ENCODE results near the gene ALDH1A3.
"Not testable (repeated sequence)": the region's sequence is repeated elsewhere in the genome, so short reads cannot be mapped to it uniquely, and the experiment has no call there.

Gene ALDH1A3

DNA sequence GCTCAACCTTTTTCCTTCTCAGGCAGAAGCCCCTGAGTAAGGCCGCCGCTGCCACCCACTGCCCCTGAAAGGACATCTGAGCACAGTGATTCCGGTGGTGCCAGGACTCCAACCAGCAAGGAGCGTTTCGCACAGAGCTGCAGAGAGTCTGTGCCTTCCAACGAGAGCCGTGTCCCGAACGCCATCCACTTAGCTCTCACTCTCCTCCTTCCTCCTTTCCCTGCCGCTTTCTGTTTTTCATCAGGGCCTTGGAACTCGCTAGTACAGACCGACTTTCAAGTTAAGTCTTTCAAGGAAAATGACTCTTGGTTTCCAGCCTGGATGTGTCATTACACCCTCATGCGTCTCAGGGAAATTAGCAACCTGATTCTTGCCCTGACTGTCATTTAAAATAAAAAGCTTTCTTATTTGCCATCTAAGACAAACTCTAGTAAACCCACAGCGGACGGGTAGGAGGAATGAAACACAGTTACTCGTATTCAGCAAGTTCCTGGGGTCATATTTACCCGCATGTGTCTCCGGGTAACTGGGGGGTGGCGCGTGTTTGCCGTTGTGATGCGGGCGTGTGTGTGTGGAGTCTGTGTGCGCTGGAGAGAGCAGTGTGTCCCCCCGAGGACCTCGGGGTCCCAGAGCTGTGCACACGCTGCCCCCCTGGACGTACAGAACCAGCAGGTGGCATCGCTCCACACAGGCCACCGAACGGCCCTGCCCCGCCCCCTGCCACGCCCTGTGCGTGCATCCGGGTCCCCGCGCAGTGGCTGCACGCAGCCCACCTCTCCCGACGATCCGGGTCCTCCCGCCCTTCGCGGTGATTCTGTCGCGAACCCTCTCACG is 30.4 kb upstream of the ALDH1A3 start:
- TF ChIP-seq, protein P1, sequence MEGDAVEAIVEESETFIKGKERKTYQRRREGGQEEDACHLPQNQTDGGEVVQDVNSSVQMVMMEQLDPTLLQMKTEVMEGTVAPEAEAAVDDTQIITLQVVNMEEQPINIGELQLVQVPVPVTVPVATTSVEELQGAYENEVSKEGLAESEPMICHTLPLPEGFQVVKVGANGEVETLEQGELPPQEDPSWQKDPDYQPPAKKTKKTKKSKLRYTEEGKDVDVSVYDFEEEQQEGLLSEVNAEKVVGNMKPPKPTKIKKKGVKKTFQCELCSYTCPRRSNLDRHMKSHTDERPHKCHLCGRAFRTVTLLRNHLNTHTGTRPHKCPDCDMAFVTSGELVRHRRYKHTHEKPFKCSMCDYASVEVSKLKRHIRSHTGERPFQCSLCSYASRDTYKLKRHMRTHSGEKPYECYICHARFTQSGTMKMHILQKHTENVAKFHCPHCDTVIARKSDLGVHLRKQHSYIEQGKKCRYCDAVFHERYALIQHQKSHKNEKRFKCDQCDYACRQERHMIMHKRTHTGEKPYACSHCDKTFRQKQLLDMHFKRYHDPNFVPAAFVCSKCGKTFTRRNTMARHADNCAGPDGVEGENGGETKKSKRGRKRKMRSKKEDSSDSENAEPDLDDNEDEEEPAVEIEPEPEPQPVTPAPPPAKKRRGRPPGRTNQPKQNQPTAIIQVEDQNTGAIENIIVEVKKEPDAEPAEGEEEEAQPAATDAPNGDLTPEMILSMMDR (IDR thresholded peaks at IDR 0.05; ENCODE audit: control insufficient read depth, extremely low read depth, insufficient read depth), result no peak

DNA sequence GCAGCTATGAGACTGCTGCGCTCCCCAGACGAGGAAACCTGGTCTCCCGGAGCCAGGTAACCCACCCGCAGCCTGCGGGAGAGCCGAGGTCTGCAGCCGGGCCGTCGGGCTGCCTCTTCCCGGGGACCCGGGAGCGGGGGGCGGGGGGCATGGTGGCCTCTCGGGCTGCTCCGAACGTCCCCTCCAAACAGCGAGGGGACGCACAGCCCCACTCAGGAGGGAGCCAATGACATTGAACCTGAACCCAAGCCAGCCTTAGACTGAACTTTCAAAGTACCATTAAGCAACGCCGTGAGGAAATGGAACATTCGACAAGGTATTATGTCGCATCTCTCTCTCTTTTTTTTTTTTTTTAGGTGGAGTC is 29.8 kb upstream of the ALDH1A3 start:
- TF ChIP-seq, protein P1 (IDR thresholded peaks at IDR 0.05; ENCODE audit: control insufficient read depth, extremely low read depth, insufficient read depth), result no peak
- no peak overlapping the region for H3K4me3 ChIP-seq (ENCODE audit: low read depth, low read length)
- DNase-seq (ENCODE audit: low read depth), result no peak

More for the DNA sequence above, 30.4 kb upstream of the ALDH1A3 start:
- no peak for DNase-seq (ENCODE audit: low read depth)
- H3K4me3 ChIP-seq (ENCODE audit: low read depth, low read length), result no peak overlapping the region

DNA sequence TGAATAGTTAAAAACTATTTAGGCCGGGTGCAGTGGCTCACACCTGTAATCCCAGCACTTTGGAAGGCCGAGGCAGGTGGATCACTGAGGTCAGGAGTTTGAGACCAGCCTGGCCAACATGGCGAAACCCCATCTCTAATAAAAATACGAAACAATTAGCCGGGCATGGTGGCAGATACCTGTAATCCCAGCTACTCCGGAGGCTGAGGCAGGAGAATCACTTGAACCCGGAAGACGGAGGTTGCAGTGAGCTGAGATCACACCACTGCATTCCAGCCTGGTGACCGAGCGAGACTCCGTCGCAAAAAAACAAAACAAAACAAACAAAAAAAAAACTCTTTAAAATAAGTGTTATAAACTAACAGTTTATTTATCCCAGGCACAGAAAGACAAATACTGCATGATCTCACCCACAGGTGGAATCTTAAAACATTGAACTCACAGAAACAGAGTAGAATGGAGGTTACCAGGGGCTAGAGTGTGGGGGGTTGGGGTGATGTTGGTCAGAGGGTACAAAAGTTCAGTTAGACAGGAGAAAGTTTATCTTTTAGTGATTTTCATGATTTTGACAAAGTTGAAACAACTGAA is 28.1 kb upstream of the ALDH1A3 start:
- H3K4me3 ChIP-seq (ENCODE audit: low read depth, low read length); DNase-seq (ENCODE audit: low read depth): not testable (repeated sequence)

DNA sequence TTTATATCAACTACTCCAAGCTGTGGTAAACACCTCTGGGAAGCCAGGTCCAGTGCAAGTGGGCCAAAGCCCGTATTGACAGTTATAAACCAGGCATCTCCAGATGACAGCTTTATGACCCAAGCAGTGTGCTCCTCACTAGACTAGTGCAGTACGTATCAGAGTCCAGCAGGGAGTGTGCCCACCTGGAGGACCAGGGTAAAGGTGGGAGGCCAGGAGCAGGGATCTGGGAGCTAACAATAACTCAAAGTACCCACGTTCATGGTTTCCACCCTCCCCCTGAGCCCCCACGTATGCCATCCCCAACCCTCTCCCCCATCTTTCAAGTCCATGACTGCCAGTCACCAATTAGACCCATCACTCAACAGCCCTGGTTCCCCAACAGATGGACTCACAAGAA is 27.0 kb upstream of the ALDH1A3 start:
- no peak overlapping the region for H3K4me3 ChIP-seq (ENCODE audit: low read depth, low read length)
- TF ChIP-seq, protein P1 (IDR thresholded peaks at IDR 0.05; ENCODE audit: control insufficient read depth, extremely low read depth, insufficient read depth), result no peak
- DNase-seq (ENCODE audit: low read depth), result no peak

DNA sequence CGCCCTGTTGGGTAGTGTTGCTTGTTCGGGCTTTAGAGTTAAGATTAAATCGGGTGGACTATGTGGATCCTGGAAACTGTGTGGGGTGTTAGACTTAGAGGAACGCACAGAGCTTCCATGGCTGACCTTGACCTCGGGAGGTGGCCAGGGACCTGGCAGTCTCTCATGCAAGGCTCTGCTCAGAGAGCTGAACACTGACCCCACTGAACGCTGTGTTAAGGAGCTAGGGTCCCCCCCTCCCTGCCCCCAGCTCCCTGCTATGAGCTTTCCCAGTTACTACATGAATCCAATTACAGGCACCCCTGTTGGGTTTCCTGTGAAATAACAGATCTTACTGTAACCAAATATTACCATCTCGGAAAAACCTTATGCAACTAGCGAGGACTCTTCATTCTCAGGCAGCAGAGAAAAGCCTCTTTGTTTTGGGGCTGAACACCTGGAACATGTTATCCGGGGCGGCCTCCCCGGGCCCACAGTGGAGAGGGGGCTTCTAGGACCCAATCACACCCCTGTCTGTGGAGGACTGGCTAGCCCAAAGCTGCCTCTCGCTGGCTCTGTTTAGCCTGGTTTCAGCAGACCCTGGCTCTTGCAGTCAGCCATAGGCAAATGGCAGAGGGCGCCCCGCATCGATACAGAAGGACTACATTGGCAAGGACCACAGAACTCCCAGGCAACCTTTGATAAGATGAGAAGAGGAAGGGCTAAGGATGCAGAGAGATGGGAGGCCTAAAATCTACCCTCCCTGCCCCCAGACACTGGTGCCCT is 25.8 kb upstream of the ALDH1A3 start:
- no peak overlapping the region for H3K4me3 ChIP-seq (ENCODE audit: low read depth, low read length)
- TF ChIP-seq, protein P1 (IDR thresholded peaks at IDR 0.05; ENCODE audit: control insufficient read depth, extremely low read depth, insufficient read depth), result no peak
- DNase-seq (ENCODE audit: low read depth), result no peak

DNA sequence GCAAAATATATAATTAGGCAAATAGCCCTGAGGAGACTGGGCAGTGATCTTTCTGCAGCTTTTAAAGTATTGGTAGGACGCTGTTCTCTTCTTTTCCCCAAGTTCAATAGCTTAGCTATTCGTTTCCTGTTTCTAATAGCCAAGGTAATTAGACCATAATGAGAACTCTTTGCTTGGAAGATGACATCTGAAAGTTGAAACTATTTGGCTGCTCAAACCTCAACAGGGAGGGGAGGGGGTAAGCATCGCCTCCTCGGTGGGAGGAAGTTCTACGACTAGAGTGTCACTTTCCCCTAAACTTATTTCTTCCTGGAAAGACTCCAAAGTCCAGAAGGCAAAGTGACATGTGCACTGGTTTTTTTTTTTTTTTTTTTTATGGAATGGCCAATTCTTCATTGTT is 22.8 kb upstream of the ALDH1A3 start:
- TF ChIP-seq, protein P1 (IDR thresholded peaks at IDR 0.05; ENCODE audit: control insufficient read depth, extremely low read depth, insufficient read depth), result no peak
- no peak overlapping the region for H3K4me3 ChIP-seq (ENCODE audit: low read depth, low read length)
- no peak for DNase-seq (ENCODE audit: low read depth)

DNA sequence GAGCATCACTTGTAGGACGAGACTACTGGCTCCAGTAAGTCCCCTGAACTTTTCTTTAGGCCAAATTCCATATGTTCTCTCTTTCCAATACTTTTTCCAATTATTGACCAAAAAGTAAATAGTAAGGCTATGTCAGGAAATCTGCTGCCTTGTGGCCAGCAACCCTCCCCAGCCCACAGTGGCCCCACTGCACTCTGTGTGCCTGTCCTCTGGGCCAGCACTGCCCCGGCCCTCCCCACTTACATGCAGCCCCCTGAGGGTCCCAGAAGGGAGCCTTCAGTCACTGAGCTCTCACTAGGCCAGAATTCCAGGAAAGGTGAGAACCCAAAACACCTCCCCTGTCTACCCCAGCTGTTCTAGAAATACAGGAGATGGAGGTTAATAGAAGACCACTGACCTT is 21.3 kb upstream of the ALDH1A3 start:
- no peak for DNase-seq (ENCODE audit: low read depth)
- TF ChIP-seq, protein P1 (IDR thresholded peaks at IDR 0.05; ENCODE audit: control insufficient read depth, extremely low read depth, insufficient read depth), result no peak
- H3K4me3 ChIP-seq (ENCODE audit: low read depth, low read length), result no peak overlapping the region
